Mesothelial cell of epicardium (in vitro differentiated cells): ENCODE measurements around the gene SUPT6H. TPM values are rescaled to one million over a fixed set of nuclear protein-coding genes. Genes with fewer than 3 reads are reported as not detected.

ENCODE experiments used
- DNase-seq, 2 experiments: peaks; one replicate each; pipeline ENCODE4 v3.0.0; 2021; ENCODE audit warnings: low spot score in 2 of 2; ENCODE audit not compliant: unreplicated experiment in 2 of 2
- H3K27ac Mint-ChIP-seq: 2 replicates; pipeline ENCODE4 v1.8.0; 2021; ENCODE audit warnings: mixed read lengths
- H3K27me3 Mint-ChIP-seq: 2 replicates; pipeline ENCODE4 v1.8.0; 2021; ENCODE audit warnings: low read depth, mixed read lengths
- H3K36me3 Mint-ChIP-seq: 2 replicates; pipeline ENCODE4 v1.8.0; 2021; ENCODE audit warnings: mixed read lengths
- H3K4me1 Mint-ChIP-seq: 2 replicates; pipeline ENCODE4 v1.8.0; 2021; ENCODE audit warnings: mixed read lengths
- H3K4me3 Mint-ChIP-seq: 2 replicates; pipeline ENCODE4 v1.8.0; 2021; ENCODE audit warnings: mild to moderate bottlenecking, moderate library complexity, mixed read lengths
- H3K9me3 Mint-ChIP-seq: 2 replicates; pipeline ENCODE4 v1.8.0; 2021; ENCODE audit warnings: mixed read lengths
- CTCF ChIP-seq: fragments of 200-600 bp; sonication (generic); IDR thresholded peaks from one replicate; pipeline ENCODE4 v1.5.0; 2021; ENCODE audit warnings: antibody characterized with exemption; ENCODE audit not compliant: unreplicated experiment
- total RNA-seq: library from RNA; stranded (reverse); gene quantifications from 3 replicates; pipeline ENCODE4 v1.2.1, GENCODE V29; 2021

SUPT6H gene
- total RNA-seq, 1 donor from 2014 or later: 91.8 TPM

DNA sequence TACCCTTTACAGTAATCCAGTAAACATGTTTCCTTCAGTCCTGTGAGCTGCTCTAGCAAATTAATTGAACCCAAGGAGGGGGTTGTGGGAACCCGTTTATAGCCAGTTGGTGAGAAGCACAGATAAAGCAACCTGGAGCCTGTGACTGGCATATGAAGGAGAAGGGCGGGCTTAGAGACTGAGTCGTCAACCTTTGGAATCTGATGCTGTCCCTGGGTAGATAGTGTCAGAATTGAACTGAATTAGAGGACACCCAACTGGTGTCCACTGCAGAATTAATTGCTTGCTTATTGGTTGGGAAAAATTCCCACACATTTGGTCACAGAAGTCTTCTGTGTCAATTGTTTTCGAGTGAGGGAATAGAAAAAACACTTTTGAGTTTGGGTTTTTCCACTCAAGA is 35.2 kb upstream of the SUPT6H start:
- no peaks in the 10 kb centered on the region for H3K27me3 Mint-ChIP-seq
- no peak for TF ChIP-seq CTCF
- H3K4me1 Mint-ChIP-seq: no peaks in the 10 kb centered on the region
- H3K36me3 Mint-ChIP-seq: peaks cover 40% of the 10 kb centered on the region
- no peak overlapping the region for H3K4me3 Mint-ChIP-seq
- no peak overlapping the region for H3K27ac Mint-ChIP-seq
- DNase-seq: no peak
- H3K9me3 Mint-ChIP-seq: no peaks in the 10 kb centered on the region

GRCh38 chr17:28634206-28634865 is 27.7 kb upstream of the SUPT6H start:
- H3K27me3 Mint-ChIP-seq: no peaks in the 10 kb centered on the region
- H3K4me3 Mint-ChIP-seq: no peak overlapping the region
- no peaks in the 10 kb centered on the region for H3K4me1 Mint-ChIP-seq
- no peaks in the 10 kb centered on the region for H3K9me3 Mint-ChIP-seq
- no peak for DNase-seq
- TF ChIP-seq CTCF: no peak
- H3K27ac Mint-ChIP-seq: no peak overlapping the region
- peaks cover 75% of the 10 kb centered on the region for H3K36me3 Mint-ChIP-seq

DNA sequence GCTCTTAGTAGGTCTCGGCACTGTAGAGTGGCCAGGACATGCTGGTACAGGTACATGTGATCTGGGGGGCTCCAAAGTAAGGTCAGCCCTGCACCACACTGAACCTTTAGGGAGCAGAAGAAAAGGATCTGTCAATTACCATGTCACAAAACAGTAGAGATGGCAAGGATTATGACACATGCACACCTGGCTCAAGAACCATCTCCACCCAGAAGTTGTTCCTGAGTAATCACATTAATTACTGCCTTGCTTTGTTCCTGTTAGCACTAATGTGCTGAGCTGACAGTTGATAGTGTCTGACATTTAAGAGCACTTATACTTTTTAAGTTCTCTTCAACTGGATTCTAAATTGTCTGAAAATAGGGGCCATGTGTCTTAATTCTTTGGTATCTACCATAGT is 26.5 kb upstream of the SUPT6H start:
- TF ChIP-seq CTCF: no peak
- H3K27ac Mint-ChIP-seq: no peak overlapping the region
- no peak overlapping the region for H3K4me3 Mint-ChIP-seq
- DNase-seq: no peak
- no peaks in the 10 kb centered on the region for H3K27me3 Mint-ChIP-seq
- peaks cover 83% of the 10 kb centered on the region for H3K36me3 Mint-ChIP-seq
- no peaks in the 10 kb centered on the region for H3K9me3 Mint-ChIP-seq
- H3K4me1 Mint-ChIP-seq: no peaks in the 10 kb centered on the region

GRCh38 chr17:28641579-28641978 is 20.4 kb upstream of the SUPT6H start:
- H3K27me3 Mint-ChIP-seq: no peaks in the 10 kb centered on the region
- TF ChIP-seq CTCF: no peak
- H3K9me3 Mint-ChIP-seq: no peaks in the 10 kb centered on the region
- peaks cover 26% of the 10 kb centered on the region for H3K4me1 Mint-ChIP-seq
- H3K36me3 Mint-ChIP-seq: peaks cover 42% of the 10 kb centered on the region
- DNase-seq: no peak
- no peak overlapping the region for H3K4me3 Mint-ChIP-seq
- no peak overlapping the region for H3K27ac Mint-ChIP-seq

DNA sequence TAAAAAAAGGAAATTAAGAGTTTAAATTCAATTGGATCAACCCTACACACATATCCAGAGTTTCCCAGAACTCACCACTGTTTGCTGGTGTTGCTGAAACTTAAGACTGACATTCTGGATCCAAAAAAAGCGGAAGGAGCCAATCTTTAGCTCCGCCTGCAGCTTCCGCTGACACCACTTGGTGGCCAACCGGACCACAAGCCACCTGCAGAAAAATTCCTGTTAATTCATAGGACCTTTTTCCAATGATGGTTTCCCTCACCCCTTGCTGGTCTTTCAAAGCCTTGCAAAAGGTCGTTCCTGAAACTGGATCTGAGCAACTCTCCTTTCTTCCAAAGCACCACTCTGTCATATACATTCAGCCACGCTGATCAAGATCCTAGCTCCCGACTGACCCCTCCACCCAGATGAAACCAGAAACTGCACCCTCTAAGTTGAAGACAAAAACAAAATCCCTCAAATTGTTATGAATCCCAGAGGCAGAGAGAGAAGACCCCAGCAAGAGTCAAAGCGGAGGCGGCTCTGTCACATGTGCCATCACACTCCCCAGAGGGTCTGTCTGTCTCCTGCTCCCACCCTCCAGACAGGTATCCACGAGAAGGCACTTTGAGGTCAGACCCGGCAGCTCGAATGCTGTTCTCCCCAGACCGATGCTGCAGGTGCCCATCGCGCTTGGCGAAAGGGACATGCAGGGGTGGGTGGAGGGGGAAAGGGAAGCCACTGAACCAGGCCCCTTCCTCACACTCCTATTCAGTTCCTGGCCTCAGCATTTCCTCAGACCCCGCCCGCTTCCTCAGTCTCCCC is 17.8 kb upstream of the SUPT6H start:
- DNase-seq: peak in 1 of 2 experiments; percentile 41
- peaks cover 29% of the 10 kb centered on the region for H3K4me1 Mint-ChIP-seq

More for the DNA sequence above, 17.8 kb upstream of the SUPT6H start:
- Mint-ChIP-seq H3K27me3 (no peaks in the 10 kb centered on the region), H3K9me3 (no peaks in the 10 kb centered on the region), H3K27ac (peak overlapping the region; percentile 89), H3K4me3 (peak overlapping the region; percentile 83), H3K36me3 (peaks cover 28% of the 10 kb centered on the region)
- TF ChIP-seq CTCF: peak; percentile 63
